CD8-positive, alpha-beta memory T cell (primary cell): ENCODE measurements around the gene SYT3. TPM values are rescaled to one million over a fixed set of nuclear protein-coding genes. Genes with fewer than 3 reads are reported as not detected.
"Not testable (repeated sequence)": the region's sequence is repeated elsewhere in the genome, so short reads cannot be mapped to it uniquely, and the experiment has no call there.

Source experiments
- CTCF ChIA-PET: fragments of 350-600 bp; sonication (Branson Sonifier 250); formaldehyde crosslinking; loops from one replicate; lab custom pipeline; 2021; ENCODE audit warnings: antibody characterized with exemption; lab: Charles Lee
- POLR2A ChIA-PET: fragments of 350-600 bp; sonication (Branson Sonifier 250); formaldehyde crosslinking; loops from one replicate; lab custom pipeline; 2021; ENCODE audit warnings: antibody characterized with exemption; lab: Charles Lee
- DNase-seq, 5 donors: peaks; one replicate each; pipeline versions ENCODE4 v3.0.0 to v3.0.0-alpha.2; 2020 to 2022; ENCODE audit warnings: mixed read lengths in 1 of 5
- H3K27ac ChIP-seq: one replicate; pipeline ENCODE4 v1.7.0; 2013; ENCODE audit warnings: low read depth, mild to moderate bottlenecking, low read length, moderate library complexity
- H3K27me3 ChIP-seq: 2 replicates; pipeline ENCODE4 v1.7.0; 2013; ENCODE audit warnings: low read length, mild to moderate bottlenecking; ENCODE audit not compliant: insufficient read depth, poor library complexity, severe bottlenecking
- H3K36me3 ChIP-seq: 2 replicates; pipeline ENCODE4 v1.7.0; 2013; ENCODE audit warnings: mild to moderate bottlenecking, low read length, moderate library complexity; ENCODE audit not compliant: insufficient read depth
- H3K4me1 ChIP-seq: 2 replicates; pipeline ENCODE4 v1.7.0; 2013; ENCODE audit warnings: mild to moderate bottlenecking, low read length, moderate library complexity; ENCODE audit not compliant: insufficient read depth
- H3K4me3 ChIP-seq: 2 replicates; pipeline ENCODE4 v1.7.0; 2013; ENCODE audit warnings: mild to moderate bottlenecking, low read length
- H3K9me3 ChIP-seq: 2 replicates; pipeline ENCODE4 v1.7.0; 2013; ENCODE audit warnings: mild to moderate bottlenecking, low read length
- H3K27ac Mint-ChIP-seq, 8 donors: one replicate each; pipeline ENCODE4 v1.8.0; 2020 to 2021; ENCODE audit warnings: mixed read lengths in 8 of 8, mild to moderate bottlenecking in 6 of 8, inconsistent platforms in 3 of 8, moderate library complexity in 3 of 8
- H3K27me3 Mint-ChIP-seq, 2 donors: one replicate each; pipeline ENCODE4 v1.8.0; 2020 to 2021; ENCODE audit warnings: mixed read lengths in 2 of 2, mild to moderate bottlenecking in 1 of 2, moderate library complexity in 1 of 2
- H3K36me3 Mint-ChIP-seq, 3 donors: one replicate each; pipeline ENCODE4 v1.8.0; 2020 to 2021; ENCODE audit warnings: mixed read lengths in 3 of 3, inconsistent platforms in 1 of 3, mild to moderate bottlenecking in 1 of 3
- H3K4me1 Mint-ChIP-seq, 3 donors: one replicate each; pipeline ENCODE4 v1.8.0; 2020 to 2021; ENCODE audit warnings: mixed read lengths in 3 of 3, inconsistent platforms in 1 of 3, mild to moderate bottlenecking in 1 of 3
- H3K4me3 Mint-ChIP-seq, 7 donors: one replicate each; pipeline ENCODE4 v1.8.0; 2020 to 2021; ENCODE audit warnings: mixed read lengths in 7 of 7, mild to moderate bottlenecking in 6 of 7, moderate library complexity in 4 of 7, inconsistent platforms in 2 of 7
- H3K9me3 Mint-ChIP-seq, 5 donors: one replicate each; pipeline ENCODE4 v1.8.0; 2020 to 2022; ENCODE audit warnings: mixed read lengths in 5 of 5, mild to moderate bottlenecking in 3 of 5, moderate library complexity in 2 of 5, inconsistent platforms in 1 of 5
- polyA plus RNA-seq: library from polyadenylated mRNA; unstranded; fragments of 300-500 nt; fragmentation: Illumina TruSeq; gene quantifications from one replicate; pipeline ENCODE4 v1.2.3, GENCODE V29; 2021
- total RNA-seq, 2 experiments: library from RNA; stranded (reverse); gene quantifications; one replicate each; pipeline ENCODE4 v1.2.3, GENCODE V29; 2021

Gene SYT3
- total and polyA plus RNA-seq, 3 experiments from 2014 or later = 0.09 to 0.24 (median 0.11) TPM

DNA sequence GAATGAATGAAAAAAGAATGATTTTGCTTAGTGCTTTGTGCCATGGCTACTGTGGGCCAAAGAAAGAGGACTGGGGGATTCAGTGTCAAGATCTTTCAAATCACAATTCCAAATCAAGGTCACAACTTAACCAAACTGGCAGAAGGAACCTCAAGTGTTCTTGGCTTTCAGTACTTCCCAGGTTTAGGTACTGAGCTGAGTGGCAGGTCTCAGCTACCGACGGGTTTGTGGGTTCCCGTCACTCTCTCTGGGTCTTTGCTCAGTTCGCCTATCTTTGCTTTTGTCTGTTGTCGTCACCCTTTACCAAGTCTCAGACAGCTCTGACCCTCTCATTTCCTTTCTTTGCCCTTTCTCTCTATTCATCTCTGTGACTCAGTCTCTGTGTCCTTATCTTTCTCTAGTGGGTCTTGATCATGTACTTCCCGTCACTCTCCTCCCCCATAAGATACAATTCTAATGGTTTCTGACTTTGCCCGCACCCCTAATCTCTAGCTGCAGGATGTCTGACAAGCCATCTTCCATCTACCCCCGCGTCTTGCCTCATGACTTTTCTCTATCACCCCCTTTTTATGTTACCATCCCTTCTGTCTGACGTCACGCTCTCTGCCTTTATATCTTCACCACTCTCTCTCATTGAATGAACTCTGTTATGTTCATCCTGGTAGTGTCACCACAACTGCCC, 38.1 kb downstream of the SYT3 start:
- no peaks in the 10 kb centered on the region for H3K36me3 ChIP-seq
- POLR2A ChIA-PET = no interaction called here
- H3K4me3 ChIP-seq = no peak overlapping the region
- no peaks in the 10 kb centered on the region for H3K27me3 ChIP-seq
- H3K4me1 Mint-ChIP-seq = no peaks in the 10 kb centered on the region
- no peaks in the 10 kb centered on the region for H3K9me3 ChIP-seq
- CTCF ChIA-PET = no interaction called here
- DNase-seq = no peak
- no peak overlapping the region for H3K27ac ChIP-seq
- peaks cover 0 to 3% (median 0%) of the 10 kb centered on the region in 5 donors for H3K9me3 Mint-ChIP-seq
- H3K4me3 Mint-ChIP-seq = no peak overlapping the region
- no peaks in the 10 kb centered on the region for H3K4me1 ChIP-seq
- H3K27me3 Mint-ChIP-seq = peaks cover 19 to 36% of the 10 kb centered on the region in 2 donors
- peak overlapping the region in 1 of 8 donors; percentile 46 for H3K27ac Mint-ChIP-seq
- H3K36me3 Mint-ChIP-seq = no peaks in the 10 kb centered on the region

DNA sequence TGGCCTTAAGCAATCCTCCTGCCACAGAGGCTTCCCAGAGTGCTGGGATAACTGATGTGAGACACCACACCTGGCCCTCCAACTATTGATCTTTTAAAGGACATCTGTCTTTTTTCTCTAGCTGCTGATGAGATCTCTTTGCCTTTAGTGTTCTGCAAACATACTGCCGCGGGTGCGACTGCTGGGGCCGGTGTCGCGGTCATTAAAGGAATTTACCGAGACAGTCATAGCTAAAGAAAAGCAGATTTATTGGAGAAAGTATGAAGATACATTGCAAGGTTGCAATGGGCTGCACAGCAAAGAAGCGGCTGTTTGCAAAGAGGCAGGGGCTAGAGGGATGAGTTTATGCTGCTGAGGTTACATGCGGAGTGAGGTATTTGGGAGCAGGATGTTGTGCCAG, 40.3 kb downstream of the SYT3 start:
- no peak overlapping the region for H3K27ac ChIP-seq
- Mint-ChIP-seq H3K36me3 (no peaks in the 10 kb centered on the region), H3K27ac (no peak overlapping the region), H3K4me3 (no peak overlapping the region), H3K27me3 (peaks cover 12 to 41% of the 10 kb centered on the region in 2 donors), H3K9me3 (no peaks in the 10 kb centered on the region), H3K4me1 (no peaks in the 10 kb centered on the region)
- H3K27me3 ChIP-seq = no peaks in the 10 kb centered on the region
- no peaks in the 10 kb centered on the region for H3K36me3 ChIP-seq
- DNase-seq = no peak
- H3K4me1 ChIP-seq = no peaks in the 10 kb centered on the region
- POLR2A ChIA-PET = no interaction called here
- no peak overlapping the region for H3K4me3 ChIP-seq
- no peaks in the 10 kb centered on the region for H3K9me3 ChIP-seq
- CTCF ChIA-PET = no interaction called here

DNA sequence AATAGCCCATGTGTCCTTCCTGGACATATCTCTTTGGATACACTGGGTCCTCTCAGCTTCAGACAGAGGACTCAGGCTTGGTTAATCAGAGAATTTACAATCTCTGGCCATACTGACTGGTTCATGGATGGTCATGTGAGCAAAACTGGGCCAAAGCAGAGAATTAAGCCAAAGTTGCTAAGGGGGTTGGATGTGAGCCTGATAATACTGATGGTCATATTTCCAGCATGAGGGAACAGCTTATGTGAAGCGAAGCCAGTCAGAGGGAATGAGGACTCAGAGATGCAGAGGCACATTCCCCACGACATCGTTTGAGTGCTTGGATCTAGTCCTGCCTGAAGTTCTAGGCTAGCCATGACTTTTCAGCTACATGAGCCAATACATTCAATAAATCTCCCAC, 49.5 kb downstream of the SYT3 start:
- ChIA-PET CTCF (no interaction called here), POLR2A (no interaction called here)
- peaks cover 0 to 2% (median 0%) of the 10 kb centered on the region in 5 donors for H3K9me3 Mint-ChIP-seq

DNA sequence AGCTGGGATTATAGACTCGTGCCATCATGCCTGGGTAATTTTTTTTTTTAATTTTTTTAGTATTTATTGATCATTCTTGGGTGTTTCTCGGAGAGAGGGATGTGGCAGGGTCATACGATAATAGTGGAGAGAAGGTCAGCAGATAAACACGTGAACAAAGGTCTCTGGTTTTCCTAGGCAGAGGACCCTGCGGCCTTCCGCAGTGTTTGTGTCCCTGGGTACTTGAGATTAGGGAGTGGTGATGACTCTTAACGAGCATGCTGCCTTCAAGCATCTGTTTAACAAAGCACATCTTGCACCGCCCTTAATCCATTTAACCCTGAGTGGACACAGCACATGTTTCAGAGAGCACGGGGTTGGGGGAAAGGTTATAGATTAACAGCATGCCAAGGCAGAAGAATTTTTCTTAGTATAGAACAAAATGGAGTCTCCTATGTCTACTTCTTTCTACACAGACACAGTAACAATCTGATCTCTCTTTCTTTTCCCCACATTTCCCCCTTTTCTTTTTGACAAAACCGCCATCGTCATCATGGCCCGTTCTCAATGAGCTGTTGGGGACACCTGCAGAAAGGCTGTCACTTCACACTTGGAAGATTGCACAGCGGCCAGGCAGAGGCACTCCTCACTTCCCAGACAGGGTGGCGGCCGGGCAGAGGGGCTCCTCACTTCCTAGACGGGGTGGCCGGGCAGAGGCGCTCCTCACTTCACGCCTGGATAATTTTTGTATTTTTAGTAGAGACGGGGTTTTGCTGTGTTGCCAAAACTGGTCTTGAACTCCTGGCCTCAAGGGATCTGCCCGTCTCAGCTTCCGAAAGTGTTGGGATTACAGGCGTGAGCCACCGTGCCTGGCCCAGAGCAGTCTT, 57.7 kb downstream of the SYT3 start:
- POLR2A ChIA-PET, H3K4me3 ChIP-seq, DNase-seq, H3K4me3 Mint-ChIP-seq, H3K27me3 ChIP-seq, CTCF ChIA-PET, H3K27ac ChIP-seq, H3K9me3 Mint-ChIP-seq, H3K4me1 Mint-ChIP-seq, H3K36me3 Mint-ChIP-seq, H3K27ac Mint-ChIP-seq, H3K4me1 ChIP-seq, H3K36me3 ChIP-seq, H3K9me3 ChIP-seq: not testable (repeated sequence)
- H3K27me3 Mint-ChIP-seq = peaks cover 12 to 31% of the 10 kb centered on the region in 2 donors

More for the DNA sequence above, 49.5 kb downstream of the SYT3 start:
- Histone ChIP-seq H3K27ac (no peak overlapping the region), H3K4me3 (no peak overlapping the region), H3K9me3 (no peaks in the 10 kb centered on the region), H3K36me3 (no peaks in the 10 kb centered on the region), H3K27me3 (no peaks in the 10 kb centered on the region), H3K4me1 (no peaks in the 10 kb centered on the region)
- no peaks in the 10 kb centered on the region for H3K36me3 Mint-ChIP-seq
- H3K27me3 Mint-ChIP-seq = peaks cover 9 to 11% of the 10 kb centered on the region in 2 donors
- H3K4me3 Mint-ChIP-seq = no peak overlapping the region
- no peak for DNase-seq
- H3K27ac Mint-ChIP-seq = peak overlapping the region in 1 of 8 donors; percentile 8
- H3K4me1 Mint-ChIP-seq = no peaks in the 10 kb centered on the region

DNA sequence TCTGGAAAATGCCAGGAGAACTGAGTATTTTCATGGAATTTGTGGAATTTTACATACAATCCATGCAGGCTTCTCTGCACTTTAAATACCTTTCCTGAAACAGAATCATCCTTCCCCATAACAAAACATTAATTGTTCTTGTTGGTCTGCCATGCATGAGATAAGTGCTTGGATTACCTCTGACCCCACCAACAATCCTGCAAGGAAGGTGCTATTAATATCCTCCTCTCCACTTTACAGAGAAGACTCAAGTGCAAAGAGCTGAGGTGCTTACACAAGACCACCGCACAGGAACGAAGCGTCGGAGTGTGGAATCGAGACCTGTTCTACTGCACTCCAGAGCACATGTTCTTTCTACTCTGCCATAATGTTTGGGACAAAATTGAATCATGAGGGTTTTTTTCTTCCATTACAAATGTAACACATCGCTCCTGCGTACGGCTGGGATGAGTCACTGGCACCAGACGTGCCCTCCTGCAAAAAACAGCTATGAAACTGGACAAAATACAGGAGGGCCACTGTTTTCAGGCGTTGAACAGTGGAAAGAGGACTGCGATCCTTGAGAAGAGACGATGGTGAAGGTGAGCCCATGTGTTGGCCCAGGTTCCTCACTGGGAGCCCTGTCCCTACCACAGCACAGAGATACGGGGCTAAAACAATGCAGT, 58.6 kb downstream of the SYT3 start:
- ChIA-PET CTCF (no interaction called here), POLR2A (no interaction called here)
- peaks cover 11 to 26% of the 10 kb centered on the region in 2 donors for H3K27me3 Mint-ChIP-seq
- H3K27ac ChIP-seq = no peak overlapping the region
- H3K9me3 Mint-ChIP-seq = no peaks in the 10 kb centered on the region
- no peaks in the 10 kb centered on the region for H3K36me3 ChIP-seq
- no peak overlapping the region for H3K4me3 Mint-ChIP-seq
- H3K27me3 ChIP-seq = no peaks in the 10 kb centered on the region
- H3K4me1 Mint-ChIP-seq = no peaks in the 10 kb centered on the region
- DNase-seq = no peak
- H3K9me3 ChIP-seq = no peaks in the 10 kb centered on the region
- H3K36me3 Mint-ChIP-seq = peaks cover 0 to 1% (median 0%) of the 10 kb centered on the region in 3 donors
- H3K4me3 ChIP-seq = no peak overlapping the region
- H3K4me1 ChIP-seq = no peaks in the 10 kb centered on the region
- H3K27ac Mint-ChIP-seq = no peak overlapping the region

DNA sequence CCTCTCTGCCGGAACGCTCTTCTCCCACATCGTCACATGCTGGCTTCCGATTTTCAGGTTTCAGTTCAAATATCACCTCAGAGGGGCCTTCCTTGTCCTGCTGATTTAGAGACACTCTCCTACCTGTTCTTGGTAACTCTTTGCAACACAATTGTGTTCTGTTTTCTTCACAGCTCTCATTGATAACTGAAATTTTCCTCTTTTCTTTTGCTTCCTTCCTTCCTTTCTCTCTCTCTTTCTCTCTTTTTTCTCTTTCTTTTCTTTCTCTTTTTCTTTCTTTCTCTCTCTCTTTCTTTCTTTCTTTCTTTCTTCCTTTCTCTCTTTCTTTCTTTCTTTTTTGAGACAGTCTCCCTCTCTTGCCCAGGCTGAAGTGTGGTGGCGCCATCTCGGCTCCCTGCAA, 59.4 kb downstream of the SYT3 start:
- Mint-ChIP-seq H3K9me3 (no peaks in the 10 kb centered on the region), H3K4me3 (no peak overlapping the region), H3K27ac (no peak overlapping the region), H3K4me1 (no peaks in the 10 kb centered on the region), H3K36me3 (peaks cover 0 to 1% (median 0%) of the 10 kb centered on the region in 3 donors), H3K27me3 (peaks cover 12 to 28% of the 10 kb centered on the region in 2 donors)
- H3K4me3 ChIP-seq = no peak overlapping the region
- DNase-seq = no peak
- ChIA-PET CTCF (no interaction called here), POLR2A (no interaction called here)
- no peak overlapping the region for H3K27ac ChIP-seq
- no peaks in the 10 kb centered on the region for H3K4me1 ChIP-seq
- H3K36me3 ChIP-seq = no peaks in the 10 kb centered on the region
- no peaks in the 10 kb centered on the region for H3K9me3 ChIP-seq
- H3K27me3 ChIP-seq = no peaks in the 10 kb centered on the region

DNA sequence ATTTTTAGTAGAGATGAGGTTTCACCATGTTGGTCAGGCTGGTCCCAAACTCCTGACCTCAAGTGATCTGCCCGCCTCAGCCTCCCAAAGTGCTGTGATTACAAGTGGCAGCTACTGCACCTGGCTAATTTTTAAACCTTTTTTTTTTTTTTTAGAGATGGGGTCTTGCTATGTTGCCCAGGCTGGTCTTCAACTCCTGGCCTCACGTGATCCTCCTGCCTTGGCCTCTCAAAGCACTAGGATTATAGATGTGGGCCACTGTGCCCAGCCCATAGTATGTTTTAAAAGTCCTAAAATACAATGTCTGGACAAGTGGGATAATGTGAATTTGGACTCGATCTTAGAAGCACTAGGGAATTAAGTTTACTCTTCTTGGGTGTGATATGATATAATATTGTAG, 62.9 kb downstream of the SYT3 start:
- H3K4me3 Mint-ChIP-seq, H3K36me3 Mint-ChIP-seq, H3K27me3 ChIP-seq, DNase-seq, CTCF ChIA-PET, H3K4me3 ChIP-seq, H3K4me1 Mint-ChIP-seq, H3K27ac ChIP-seq, H3K9me3 ChIP-seq, H3K36me3 ChIP-seq, H3K4me1 ChIP-seq, POLR2A ChIA-PET, H3K9me3 Mint-ChIP-seq: not testable (repeated sequence)
- Mint-ChIP-seq H3K27me3 (peaks cover 19 to 31% of the 10 kb centered on the region in 2 donors), H3K27ac (peak overlapping the region in 1 of 8 donors; percentile 44)
